ENCODE data around the gene CDS1.

DNA sequence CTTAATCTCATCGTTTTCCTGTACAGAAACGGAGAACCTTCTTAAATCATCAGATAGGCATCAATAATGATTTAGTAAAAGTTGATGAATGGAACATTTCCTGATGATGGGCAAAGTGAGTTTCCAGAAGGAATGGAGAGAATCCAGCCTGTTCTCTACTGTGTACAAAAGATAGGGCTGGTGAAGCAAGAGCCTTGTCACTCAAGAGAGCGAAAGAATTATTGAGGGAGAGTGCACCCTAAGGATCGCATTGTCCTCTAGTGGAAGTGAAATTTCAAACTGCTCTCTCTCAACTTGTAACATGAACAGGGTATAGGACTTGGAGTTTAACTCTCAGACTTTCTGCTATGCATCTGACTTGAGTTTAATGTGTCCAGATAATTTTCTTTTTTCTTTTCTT is 69.6 kb downstream of the CDS1 start:
- TF ChIP-seq EP300 (IDR thresholded peaks at IDR 0.05) (no peak), POLR2AphosphoS5 (IDR thresholded peaks at IDR 0.05) (no peak)
- TF ChIP-seq, protein P1, sequence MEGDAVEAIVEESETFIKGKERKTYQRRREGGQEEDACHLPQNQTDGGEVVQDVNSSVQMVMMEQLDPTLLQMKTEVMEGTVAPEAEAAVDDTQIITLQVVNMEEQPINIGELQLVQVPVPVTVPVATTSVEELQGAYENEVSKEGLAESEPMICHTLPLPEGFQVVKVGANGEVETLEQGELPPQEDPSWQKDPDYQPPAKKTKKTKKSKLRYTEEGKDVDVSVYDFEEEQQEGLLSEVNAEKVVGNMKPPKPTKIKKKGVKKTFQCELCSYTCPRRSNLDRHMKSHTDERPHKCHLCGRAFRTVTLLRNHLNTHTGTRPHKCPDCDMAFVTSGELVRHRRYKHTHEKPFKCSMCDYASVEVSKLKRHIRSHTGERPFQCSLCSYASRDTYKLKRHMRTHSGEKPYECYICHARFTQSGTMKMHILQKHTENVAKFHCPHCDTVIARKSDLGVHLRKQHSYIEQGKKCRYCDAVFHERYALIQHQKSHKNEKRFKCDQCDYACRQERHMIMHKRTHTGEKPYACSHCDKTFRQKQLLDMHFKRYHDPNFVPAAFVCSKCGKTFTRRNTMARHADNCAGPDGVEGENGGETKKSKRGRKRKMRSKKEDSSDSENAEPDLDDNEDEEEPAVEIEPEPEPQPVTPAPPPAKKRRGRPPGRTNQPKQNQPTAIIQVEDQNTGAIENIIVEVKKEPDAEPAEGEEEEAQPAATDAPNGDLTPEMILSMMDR (IDR thresholded peaks at IDR 0.05), result no peak
